Activated CD8-positive, alpha-beta memory T cell treated with anti-CD3 and anti-CD28 coated beads, Interleukin-2, amount 10 ng/mL, durations not matched to agents 7 days and 5 days (primary cell): ENCODE results near the gene MCM9. TPM values are rescaled to one million over a fixed set of nuclear protein-coding genes. Genes with fewer than 3 reads are reported as not detected.
A peak's percentile ranks its signal among the peaks of the same experiment; 100 is the strongest.

ENCODE experiments used
- ATAC-seq: fragments of 150-1000 bp; cut with Tn5 transposase; one replicate; pipeline ENCODE4 v1.10.0; 2021; ENCODE audit warnings: moderate library complexity
- CTCF ChIA-PET: fragments of 350-600 bp; sonication (Branson Sonifier 250); formaldehyde crosslinking; loops from one replicate; lab custom pipeline; 2021; ENCODE audit warnings: antibody characterized with exemption; lab: Charles Lee
- DNase-seq: peaks from one replicate; pipeline ENCODE4 v3.0.0-alpha.2; 2020
- H3K27ac Mint-ChIP-seq: one replicate; pipeline ENCODE4 v1.8.0; 2021; ENCODE audit warnings: mild to moderate bottlenecking, mixed read lengths
- H3K27me3 Mint-ChIP-seq: one replicate; pipeline ENCODE4 v1.8.0; 2021; ENCODE audit warnings: mixed read lengths
- H3K36me3 Mint-ChIP-seq: one replicate; pipeline ENCODE4 v1.8.0; 2021; ENCODE audit warnings: mild to moderate bottlenecking, mixed read lengths
- H3K4me1 Mint-ChIP-seq: one replicate; pipeline ENCODE4 v1.8.0; 2021; ENCODE audit warnings: mixed read lengths
- H3K4me3 Mint-ChIP-seq: one replicate; pipeline ENCODE4 v1.8.0; 2021; ENCODE audit warnings: mild to moderate bottlenecking, moderate library complexity, mixed read lengths
- H3K9me3 Mint-ChIP-seq: one replicate; pipeline ENCODE4 v1.8.0; 2022; ENCODE audit warnings: low read depth, mixed read lengths
- total RNA-seq, 2 experiments: library from RNA; stranded (reverse); gene quantifications; one replicate each; pipeline ENCODE4 v1.2.3, GENCODE V29; 2021

MCM9 gene
- total RNA-seq, 2 experiments from 2014 or later = 19.7 to 25.5 TPM

DNA sequence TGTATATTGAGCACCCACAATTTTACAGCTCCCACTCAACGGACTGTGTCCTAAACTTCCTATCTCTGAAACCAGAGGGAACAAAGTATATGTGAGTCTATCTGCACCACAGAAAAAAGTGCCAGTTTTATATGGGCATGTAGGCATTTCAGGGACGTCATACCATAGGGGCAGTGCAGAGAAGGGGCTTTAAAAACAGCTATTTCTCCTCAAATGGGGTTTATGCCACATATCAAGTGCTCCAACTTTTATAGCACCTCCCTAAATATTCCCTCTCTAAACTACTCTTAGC is 69.9 kb downstream of the MCM9 start:
- Mint-ChIP-seq H3K4me1 (peaks cover 40% of the 10 kb centered on the region), H3K27me3 (no peaks in the 10 kb centered on the region), H3K4me3 (no peak overlapping the region), H3K27ac (no peak overlapping the region), H3K9me3 (peaks cover 17% of the 10 kb centered on the region), H3K36me3 (peaks cover 47% of the 10 kb centered on the region)
- CTCF ChIA-PET = interaction anchor here (0.9 to 1.2 kb wide), 3 partner anchors 8 to 17 kb away, joined by 3 to 4 read pairs (median 3); no protein-coding TSS in a partner anchor
- ATAC-seq (no peak), DNase-seq (no peak)

DNA sequence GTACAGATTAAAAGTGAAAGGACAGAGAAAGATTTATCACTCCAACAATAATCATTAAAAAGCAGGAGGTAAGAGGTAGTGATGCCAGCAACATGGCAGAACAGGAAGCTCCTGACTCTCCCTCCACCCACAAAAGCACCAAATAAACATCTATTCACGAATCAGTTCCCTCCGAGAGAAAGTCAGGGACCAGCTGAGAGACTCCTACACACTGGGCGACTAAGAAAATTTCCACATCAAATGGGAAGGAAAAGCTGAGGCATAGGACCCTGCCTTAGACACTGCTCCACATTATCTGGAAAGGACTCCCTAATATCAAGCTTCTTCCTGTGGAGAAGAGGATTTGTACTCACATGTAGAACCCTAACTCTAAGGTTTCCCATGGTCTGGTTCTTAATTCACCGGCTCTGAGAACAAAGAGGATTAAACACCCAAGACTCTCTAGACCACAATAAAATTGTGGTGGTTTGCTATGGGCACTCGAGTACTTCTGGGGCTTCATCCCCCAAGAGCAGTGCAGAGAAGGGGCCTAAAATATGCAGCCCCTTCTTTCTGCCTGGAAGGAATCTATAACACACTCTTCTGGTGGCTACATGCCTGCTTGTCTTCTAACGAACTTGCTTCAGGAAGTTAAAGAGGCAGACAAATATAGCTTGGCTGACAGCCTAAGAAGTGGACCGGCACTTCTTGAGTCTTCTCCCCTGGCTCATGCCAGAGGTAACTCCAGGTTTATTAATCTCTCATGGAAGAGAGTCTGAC is 70.4 kb downstream of the MCM9 start:
- no peak for DNase-seq
- CTCF ChIA-PET = interaction anchor here (1.0 to 1.2 kb wide), 2 partner anchors 9 to 17 kb away, joined by 3 read pairs; no protein-coding TSS in a partner anchor
- Mint-ChIP-seq H3K36me3 (peaks cover 46% of the 10 kb centered on the region), H3K27me3 (no peaks in the 10 kb centered on the region), H3K4me1 (peaks cover 39% of the 10 kb centered on the region), H3K27ac (no peak overlapping the region), H3K4me3 (peak overlapping the region; percentile 24), H3K9me3 (peaks cover 14% of the 10 kb centered on the region)
- peak; percentile 27 for ATAC-seq

- Mint-ChIP-seq H3K27ac (no peak overlapping the region), H3K4me3 (no peak overlapping the region), H3K36me3 (peaks cover 41% of the 10 kb centered on the region), H3K4me1 (peaks cover 35% of the 10 kb centered on the region), H3K27me3 (no peaks in the 10 kb centered on the region), H3K9me3 (peaks cover 14% of the 10 kb centered on the region)
- ATAC-seq (no peak), DNase-seq (no peak)
- CTCF ChIA-PET = no interaction called here
Measured at GRCh38 chr6:118862443-118862842, 72.5 kb downstream of the MCM9 start.

DNA sequence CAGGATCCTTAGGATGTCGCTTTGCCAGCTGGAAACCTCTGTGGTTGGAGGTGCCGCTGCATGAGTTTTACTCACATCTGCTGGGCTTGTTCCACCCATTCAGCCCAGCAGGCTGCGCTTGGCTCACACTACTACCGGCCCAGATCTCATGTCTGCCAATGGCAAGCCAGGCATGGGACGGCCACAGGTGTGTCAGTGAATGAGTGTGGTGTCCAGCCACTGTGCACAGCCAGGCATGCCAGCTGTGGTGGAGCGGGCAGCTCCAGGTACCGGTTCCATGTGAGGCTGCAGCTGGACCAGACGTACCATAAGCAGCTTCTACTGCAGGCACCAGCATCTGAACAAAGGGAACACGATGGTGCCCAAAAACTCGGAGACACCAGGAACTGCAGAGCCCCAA is 74.1 kb downstream of the MCM9 start:
- no peak for ATAC-seq

GRCh38 chr6:118860363-118860762 is 74.6 kb downstream of the MCM9 start:
- Mint-ChIP-seq H3K27me3 (no peaks in the 10 kb centered on the region), H3K4me3 (no peak overlapping the region)
- CTCF ChIA-PET = interaction anchor here (0.9 kb wide), 1 partner anchor 10 kb away, joined by 3 read pairs; no protein-coding TSS in a partner anchor

More for the DNA sequence above, 74.1 kb downstream of the MCM9 start:
- H3K27me3 Mint-ChIP-seq = no peaks in the 10 kb centered on the region
- CTCF ChIA-PET = interaction anchor here (0.9 kb wide), 1 partner anchor 11 kb away, joined by 3 read pairs; no protein-coding TSS in a partner anchor
- no peak overlapping the region for H3K27ac Mint-ChIP-seq
- H3K4me3 Mint-ChIP-seq = no peak overlapping the region
- peaks cover 40% of the 10 kb centered on the region for H3K36me3 Mint-ChIP-seq
- DNase-seq = no peak
- peaks cover 8% of the 10 kb centered on the region for H3K9me3 Mint-ChIP-seq
- peaks cover 35% of the 10 kb centered on the region for H3K4me1 Mint-ChIP-seq

DNA sequence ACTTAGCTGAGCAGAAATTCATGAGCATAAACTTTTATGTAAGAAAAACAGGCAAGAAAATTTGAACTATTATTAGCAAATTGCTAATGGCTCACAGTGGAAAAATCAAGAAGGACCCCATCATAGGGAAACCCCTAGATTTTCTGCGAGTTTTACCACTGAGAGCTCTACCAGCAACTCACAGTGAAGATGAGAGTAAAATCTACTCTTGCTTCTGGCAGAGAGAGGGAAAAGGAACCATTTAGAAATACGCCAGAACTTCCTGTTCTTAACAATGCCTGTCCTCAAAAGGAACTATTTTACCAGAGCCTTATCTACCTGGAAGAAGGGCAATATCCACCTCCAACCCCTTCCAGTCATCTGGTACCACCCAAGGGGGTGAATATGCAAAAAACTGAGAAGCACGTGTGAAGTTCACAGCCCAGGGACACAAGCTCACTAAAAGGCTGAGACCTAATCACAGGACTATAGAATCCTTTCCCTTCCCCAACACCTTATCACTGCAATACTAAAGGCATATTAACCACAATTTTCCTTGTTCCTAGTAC is 75.4 kb downstream of the MCM9 start:
- H3K4me1 Mint-ChIP-seq = peaks cover 30% of the 10 kb centered on the region
- no peak overlapping the region for H3K27ac Mint-ChIP-seq
- no peak for DNase-seq
- no peak overlapping the region for H3K4me3 Mint-ChIP-seq
- no peak for ATAC-seq
- H3K36me3 Mint-ChIP-seq = peaks cover 36% of the 10 kb centered on the region
- peaks cover 6% of the 10 kb centered on the region for H3K9me3 Mint-ChIP-seq
- H3K27me3 Mint-ChIP-seq = no peaks in the 10 kb centered on the region
- CTCF ChIA-PET = no interaction called here

More at GRCh38 chr6:118860363-118860762, 74.6 kb downstream of the MCM9 start:
- Mint-ChIP-seq H3K4me1 (peaks cover 35% of the 10 kb centered on the region), H3K9me3 (peaks cover 6% of the 10 kb centered on the region), H3K27ac (no peak overlapping the region), H3K36me3 (peaks cover 36% of the 10 kb centered on the region)
- DNase-seq (no peak), ATAC-seq (no peak)

- H3K27me3 Mint-ChIP-seq = no peaks in the 10 kb centered on the region
- CTCF ChIA-PET = interaction anchor here (1.3 kb wide), 1 partner anchor 11 kb away, joined by 3 read pairs; no protein-coding TSS in a partner anchor
Measured at GRCh38 chr6:118856301-118856700, 78.7 kb downstream of the MCM9 start.

DNA sequence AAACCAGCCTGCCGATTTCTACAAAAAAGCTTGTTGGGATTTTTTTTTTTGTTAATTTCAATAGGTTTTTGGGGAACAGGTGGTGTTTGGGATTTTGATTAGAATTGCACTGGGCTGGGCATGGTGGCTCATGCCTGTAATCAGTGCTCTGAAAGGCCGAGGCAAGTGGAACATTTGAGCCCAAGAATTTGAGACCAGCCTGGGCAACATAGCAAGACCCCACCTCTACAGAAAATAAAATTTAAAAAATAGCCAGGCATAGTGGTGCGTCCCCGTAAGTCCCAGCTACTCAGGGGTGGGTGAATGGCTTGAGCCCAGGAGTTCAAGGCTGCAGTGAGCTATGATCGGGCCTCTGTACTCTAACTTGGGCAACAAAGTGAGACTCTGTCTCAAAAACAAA is 81.6 kb downstream of the MCM9 start:
- ATAC-seq = no peak
- H3K9me3 Mint-ChIP-seq = no peaks in the 10 kb centered on the region
- CTCF ChIA-PET = interaction anchor here (0.7 kb wide), 1 partner anchor 52 kb away, joined by 3 read pairs; no protein-coding TSS in a partner anchor

More at GRCh38 chr6:118856301-118856700, 78.7 kb downstream of the MCM9 start:
- ATAC-seq = no peak
- Mint-ChIP-seq H3K36me3 (peaks cover 31% of the 10 kb centered on the region), H3K27ac (no peak overlapping the region), H3K4me1 (peaks cover 12% of the 10 kb centered on the region), H3K4me3 (no peak overlapping the region), H3K9me3 (peaks cover 6% of the 10 kb centered on the region)
- DNase-seq = no peak

GRCh38 chr6:118844915-118845314 is 90.0 kb downstream of the MCM9 start:
- peaks cover 25% of the 10 kb centered on the region for H3K4me1 Mint-ChIP-seq
- H3K36me3 Mint-ChIP-seq = peaks cover 35% of the 10 kb centered on the region
- CTCF ChIA-PET = interaction anchor here (0.6 to 1.7 kb wide), 6 partner anchors 12 to 52 kb away, joined by 3 to 6 read pairs (median 3); no protein-coding TSS in a partner anchor
- no peaks in the 10 kb centered on the region for H3K9me3 Mint-ChIP-seq
- ATAC-seq (peak; percentile 71), DNase-seq (no peak)
- peak overlapping the region; percentile 14 for H3K4me3 Mint-ChIP-seq
- no peaks in the 10 kb centered on the region for H3K27me3 Mint-ChIP-seq
- peak overlapping the region; percentile 78 for H3K27ac Mint-ChIP-seq

More for the DNA sequence above, 81.6 kb downstream of the MCM9 start:
- H3K27ac Mint-ChIP-seq = no peak overlapping the region
- no peaks in the 10 kb centered on the region for H3K4me1 Mint-ChIP-seq
- no peak overlapping the region for H3K4me3 Mint-ChIP-seq
- no peak for DNase-seq
- peaks cover 15% of the 10 kb centered on the region for H3K36me3 Mint-ChIP-seq
- H3K27me3 Mint-ChIP-seq = no peaks in the 10 kb centered on the region

DNA sequence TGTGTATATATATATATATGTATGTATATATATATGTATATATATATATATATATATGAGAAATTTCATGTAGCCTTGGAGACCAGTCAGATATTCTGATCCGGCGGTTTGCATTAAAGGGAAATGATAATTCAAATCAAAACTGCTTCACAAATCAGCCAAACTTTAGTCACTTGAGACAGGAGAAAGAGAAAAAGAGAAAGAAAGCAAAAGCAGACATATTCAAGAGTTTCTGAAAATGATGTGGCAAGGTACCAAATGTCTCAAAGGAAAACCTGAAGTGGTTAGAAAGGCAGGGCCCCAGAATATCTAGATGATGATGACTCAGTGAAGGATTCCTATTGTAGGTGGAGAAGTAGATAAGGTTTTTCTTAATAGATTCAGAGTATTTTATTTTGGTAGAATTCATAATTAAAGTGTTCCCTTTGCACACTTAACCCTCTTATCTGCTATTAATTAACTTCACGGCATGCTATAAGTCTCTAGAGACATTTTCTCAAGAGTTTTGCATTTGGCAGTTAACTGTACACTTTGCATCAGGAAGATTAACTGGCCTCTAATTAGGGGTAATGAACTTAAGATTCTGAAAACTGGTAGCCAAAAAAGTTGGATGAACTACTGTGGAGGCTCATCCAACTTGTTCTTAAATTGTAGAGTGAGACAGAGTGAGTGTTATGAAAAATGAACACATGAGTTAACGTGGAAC is 91.1 kb downstream of the MCM9 start:
- Mint-ChIP-seq H3K9me3 (peaks cover 3% of the 10 kb centered on the region), H3K4me1 (peaks cover 25% of the 10 kb centered on the region), H3K4me3 (no peak overlapping the region), H3K27me3 (no peaks in the 10 kb centered on the region), H3K27ac (peak overlapping the region; percentile 84), H3K36me3 (peaks cover 44% of the 10 kb centered on the region)
- no peak for DNase-seq
- ATAC-seq = peak; percentile 90
- CTCF ChIA-PET = no interaction called here

GRCh38 chr6:118830691-118831090 is 104.3 kb downstream of the MCM9 start:
- CTCF ChIA-PET = no interaction called here
- no peaks in the 10 kb centered on the region for H3K9me3 Mint-ChIP-seq
- H3K27me3 Mint-ChIP-seq = no peaks in the 10 kb centered on the region

DNA sequence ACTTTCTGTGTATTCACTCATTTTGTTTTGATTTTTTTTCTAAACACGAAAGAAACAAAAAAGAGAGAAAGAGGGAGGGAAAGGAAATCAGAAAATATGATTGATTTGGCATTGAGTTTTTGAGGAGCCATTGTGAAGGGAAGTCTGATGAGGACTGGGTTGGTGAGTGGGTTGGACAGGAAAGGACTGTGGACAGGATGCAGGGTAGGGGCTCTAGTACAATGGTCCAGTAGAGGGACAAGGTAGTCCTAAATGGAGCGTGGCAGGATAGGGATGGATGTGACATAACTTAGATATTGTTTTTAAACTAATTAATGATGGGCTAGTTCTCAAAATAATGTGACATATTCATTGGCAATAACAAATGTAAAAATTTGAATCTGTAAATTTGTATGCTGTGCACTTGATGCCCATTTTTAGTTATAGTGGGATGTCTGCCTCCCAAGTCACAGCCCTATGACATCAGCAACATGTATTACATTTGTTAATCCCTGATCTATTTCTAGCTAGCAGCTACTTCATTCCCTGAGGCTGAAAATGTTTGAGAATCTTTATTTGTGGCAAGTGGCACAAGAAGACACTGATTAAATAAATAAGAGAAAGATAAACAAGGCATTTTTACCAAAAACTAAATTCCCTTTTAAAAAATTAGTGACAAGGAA is 105.0 kb downstream of the MCM9 start:
- H3K36me3 Mint-ChIP-seq = peaks cover 28% of the 10 kb centered on the region
- no peak overlapping the region for H3K27ac Mint-ChIP-seq
- no peak overlapping the region for H3K4me3 Mint-ChIP-seq
- peaks cover 4% of the 10 kb centered on the region for H3K4me1 Mint-ChIP-seq
- no peaks in the 10 kb centered on the region for H3K27me3 Mint-ChIP-seq
- DNase-seq = no peak
- no peaks in the 10 kb centered on the region for H3K9me3 Mint-ChIP-seq
- ATAC-seq = no peak
- CTCF ChIA-PET = no interaction called here

More at GRCh38 chr6:118830691-118831090, 104.3 kb downstream of the MCM9 start:
- no peak overlapping the region for H3K4me3 Mint-ChIP-seq
- H3K4me1 Mint-ChIP-seq = peaks cover 4% of the 10 kb centered on the region
- DNase-seq (no peak), ATAC-seq (no peak)
- no peak overlapping the region for H3K27ac Mint-ChIP-seq
- peaks cover 25% of the 10 kb centered on the region for H3K36me3 Mint-ChIP-seq

GRCh38 chr6:118826096-118826495 is 108.9 kb downstream of the MCM9 start:
- CTCF ChIA-PET = interaction anchor here (1.1 kb wide), 1 partner anchor 12 kb away, joined by 3 read pairs; no protein-coding TSS in a partner anchor

More at GRCh38 chr6:118826096-118826495, 108.9 kb downstream of the MCM9 start:
- DNase-seq (no peak), ATAC-seq (no peak)
- H3K27me3 Mint-ChIP-seq = no peaks in the 10 kb centered on the region
- H3K4me3 Mint-ChIP-seq = no peak overlapping the region
- H3K36me3 Mint-ChIP-seq = peaks cover 52% of the 10 kb centered on the region
- H3K4me1 Mint-ChIP-seq = peaks cover 4% of the 10 kb centered on the region
- H3K9me3 Mint-ChIP-seq = peaks cover 2% of the 10 kb centered on the region
- no peak overlapping the region for H3K27ac Mint-ChIP-seq
